HEK293 (cell line): ENCODE data around the gene PTPN3.
"Not testable (repeated sequence)": the region's sequence is repeated elsewhere in the genome, so short reads cannot be mapped to it uniquely, and the experiment has no call there.

ENCODE experiments used
- CTCF ChIP-seq: fragments of 450-650 bp; formaldehyde crosslinking; IDR thresholded peaks from 2 replicates; pipeline ENCODE4 v1.5.1; 2016; ENCODE audit warnings: missing biosample characterization, missing genetic modification characterization
- GLI2 ChIP-seq: fragments of 450-650 bp; formaldehyde crosslinking; IDR thresholded peaks from 2 replicates; pipeline ENCODE4; 2017; ENCODE audit warnings: missing biosample characterization, missing genetic modification characterization, low read depth, borderline replicate concordance
- HOXA7 ChIP-seq: sonication (generic); formaldehyde crosslinking; IDR thresholded peaks from 2 replicates; pipeline ENCODE4 v1.8.1; 2022; ENCODE audit warnings: missing genetic modification reagents, borderline replicate concordance
- ZNF18 ChIP-seq: fragments of 450-650 bp; formaldehyde crosslinking; IDR thresholded peaks from 2 replicates; pipeline ENCODE4 v1.5.1; 2016; ENCODE audit warnings: missing biosample characterization, missing genetic modification characterization
- ZNF24 ChIP-seq: fragments of 450-650 bp; formaldehyde crosslinking; IDR thresholded peaks from 2 replicates; pipeline ENCODE4 v1.5.1; 2016; ENCODE audit warnings: missing biosample characterization, missing genetic modification characterization
- ZNF423 ChIP-seq: fragments of 450-650 bp; formaldehyde crosslinking; IDR thresholded peaks from 2 replicates; pipeline ENCODE4 v1.5.1; 2016; ENCODE audit warnings: missing biosample characterization, missing genetic modification characterization
- ZNF629 ChIP-seq: fragments of 450-650 bp; formaldehyde crosslinking; IDR thresholded peaks from 2 replicates; pipeline ENCODE4 v1.5.1; 2017; ENCODE audit warnings: missing biosample characterization, missing genetic modification characterization

GRCh38 chr9:109358968-109359603 is 139.0 kb downstream of the PTPN3 start:
- not testable (repeated sequence) for TF ChIP-seq ZNF629 (tag by site-specific recombination); ZNF24 (tag by site-specific recombination); CTCF (tag by site-specific recombination); HOXA7 (CRISPR knock-in tag); ZNF423 (tag by site-specific recombination); GLI2; ZNF18
